ENCODE results near the gene CXCL13.

- TF ChIP-seq CTCF (IDR thresholded peaks at IDR 0.05) (no peak), POLR2A (IDR thresholded peaks at IDR 0.05) (no peak)
These were observed 27.5 kb upstream of the CXCL13 start for GRCh38 chr4:77578145-77578544.

Data from body of pancreas (tissue), 4 donors.